SJCRH30 (cell line): ENCODE measurements around the gene ARHGAP44. TPM values are rescaled to one million over a fixed set of nuclear protein-coding genes. Genes with fewer than 3 reads are reported as not detected.
"Not testable (repeated sequence)": the region's sequence is repeated elsewhere in the genome, so short reads cannot be mapped to it uniquely, and the experiment has no call there.

Experiments
- DNase-seq, 2 experiments: peaks; one replicate each; pipeline ENCODE4 v3.0.0-alpha.2; 2015 to 2020
- H3K27ac ChIP-seq: fragments of 250-450 bp; sonication (Bioruptor Pico); 2 replicates; pipeline ENCODE4 v1.5.1; 2020; ENCODE audit warnings: mild to moderate bottlenecking, moderate library complexity
- H3K27me3 ChIP-seq: fragments of 250-450 bp; sonication (Bioruptor Pico); 2 replicates; pipeline ENCODE4 v1.5.1; 2020; ENCODE audit warnings: mild to moderate bottlenecking, moderate library complexity
- H3K36me3 ChIP-seq: fragments of 250-450 bp; sonication (Bioruptor Pico); 2 replicates; pipeline ENCODE4 v1.5.1; 2020; ENCODE audit warnings: mild to moderate bottlenecking, moderate library complexity
- H3K4me1 ChIP-seq: fragments of 250-450 bp; sonication (Bioruptor Pico); 2 replicates; pipeline ENCODE4 v1.5.1; 2020; ENCODE audit warnings: mild to moderate bottlenecking, moderate library complexity
- H3K4me3 ChIP-seq: fragments of 250-450 bp; sonication (Bioruptor Pico); 2 replicates; pipeline ENCODE4 v1.5.1; 2020; ENCODE audit warnings: mild to moderate bottlenecking, moderate library complexity
- H3K9me3 ChIP-seq: fragments of 250-450 bp; sonication (Bioruptor Pico); replicated peaks from 2 replicates; pipeline ENCODE4 v1.5.1; 2020; ENCODE audit warnings: mild to moderate bottlenecking, moderate library complexity
- total RNA-seq: library from RNA; depleted of rRNA; stranded (reverse); fragments of >200 nt; shearing (Covaris generic); gene quantifications from 2 replicates; pipeline ENCODE4 v1.2.3, GENCODE V29; 2014

Gene ARHGAP44
- total RNA-seq, 1 experiment from 2014 or later: 1.6 TPM

DNA sequence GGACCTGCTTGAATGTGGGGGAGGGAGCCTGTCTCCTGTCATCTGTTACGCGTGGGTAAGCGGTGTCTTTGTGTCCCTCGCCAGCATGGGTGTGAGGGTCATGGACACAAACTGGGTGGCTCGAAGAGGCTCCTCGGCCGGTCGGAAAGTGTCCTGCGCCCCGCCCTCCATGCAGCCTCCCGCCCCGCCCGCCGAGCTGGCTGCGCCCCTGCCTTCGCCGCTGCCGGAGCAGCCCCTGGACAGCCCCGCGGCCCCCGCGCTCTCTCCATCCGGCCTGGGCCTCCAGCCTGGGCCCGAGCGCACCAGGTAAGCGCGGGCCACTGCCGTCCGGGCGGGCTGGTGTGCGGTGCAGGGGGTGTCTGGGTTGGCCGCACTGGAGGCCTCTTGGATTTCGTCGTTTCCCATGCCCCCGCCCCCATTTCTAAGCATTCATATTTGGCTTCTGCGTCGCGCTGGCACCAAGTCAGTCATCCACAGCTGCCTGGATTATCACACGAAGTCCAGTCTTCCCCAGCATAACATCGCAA is 184.8 kb downstream of the ARHGAP44 start:
- Histone ChIP-seq H3K4me1 (no peaks in the 10 kb centered on the region), H3K4me3 (no peak overlapping the region), H3K36me3 (no peaks in the 10 kb centered on the region), H3K27ac (no peak overlapping the region), H3K9me3 (no peaks in the 10 kb centered on the region), H3K27me3 (peaks cover 23% of the 10 kb centered on the region; the same call in 1 of the 2 replicates)
- no peak for DNase-seq

DNA sequence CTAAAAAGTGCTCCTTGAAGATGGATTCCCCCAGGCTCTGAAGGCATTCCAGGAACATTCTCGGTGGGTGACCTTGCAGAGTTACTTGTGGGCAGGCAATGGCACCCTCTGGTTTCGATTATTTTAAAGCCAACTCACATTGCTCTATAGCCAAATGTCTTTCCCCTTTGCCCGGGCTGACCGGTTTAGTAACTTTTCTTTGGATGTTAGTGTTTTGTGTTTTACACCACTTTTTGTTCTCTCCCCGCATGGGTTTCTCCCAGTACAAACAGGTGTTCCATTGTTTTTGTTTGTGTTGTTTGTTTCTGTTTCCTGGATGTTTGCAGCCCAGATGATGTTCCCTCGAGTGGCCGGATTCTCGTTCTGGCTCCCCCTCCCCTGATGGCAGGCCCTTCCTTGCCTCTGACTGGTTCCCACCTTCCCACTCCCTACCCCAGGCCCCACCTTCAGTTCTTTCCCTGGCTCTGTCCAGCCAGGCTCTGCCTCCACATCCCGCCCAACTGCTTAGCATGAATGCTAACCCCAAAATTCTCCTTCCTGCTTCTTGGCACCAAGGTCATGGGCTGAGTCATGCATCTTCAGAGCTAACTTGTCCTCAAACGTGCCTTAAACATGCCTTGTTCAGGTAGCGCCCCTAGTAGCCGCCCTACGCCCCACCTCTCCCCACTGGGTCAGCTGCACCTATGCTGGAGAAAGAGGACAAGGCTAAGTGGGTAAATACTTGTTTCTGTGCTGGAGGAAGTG is 187.9 kb downstream of the ARHGAP44 start:
- DNase-seq: no peak
- H3K27me3 ChIP-seq: peaks cover 10% of the 10 kb centered on the region; the same call in 1 of the 2 replicates
- no peaks in the 10 kb centered on the region for H3K9me3 ChIP-seq
- H3K36me3 ChIP-seq: no peaks in the 10 kb centered on the region
- no peak overlapping the region for H3K4me3 ChIP-seq
- no peaks in the 10 kb centered on the region for H3K4me1 ChIP-seq
- H3K27ac ChIP-seq: no peak overlapping the region

DNA sequence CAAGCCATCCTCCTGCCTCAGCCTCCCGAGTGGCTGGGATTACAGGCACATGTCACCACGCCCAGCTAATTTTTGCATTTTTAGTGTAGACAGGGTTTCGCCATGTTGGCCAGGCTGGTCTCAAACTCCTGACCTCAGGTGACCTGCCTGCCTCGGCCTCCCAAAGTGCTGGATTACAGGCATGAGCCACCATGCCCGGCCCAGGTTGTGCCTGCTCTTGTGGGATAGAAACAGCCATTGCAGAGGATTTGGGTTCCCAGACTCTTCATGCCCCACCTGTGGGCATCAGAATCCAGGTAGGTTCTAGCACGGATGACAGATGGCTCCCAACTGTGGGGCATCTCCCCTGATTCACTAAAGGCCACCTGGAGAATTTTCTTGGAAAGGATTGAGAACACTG is 189.5 kb downstream of the ARHGAP44 start:
- H3K27me3 ChIP-seq, H3K27ac ChIP-seq, H3K4me1 ChIP-seq, H3K4me3 ChIP-seq, H3K9me3 ChIP-seq, H3K36me3 ChIP-seq, DNase-seq: not testable (repeated sequence)

DNA sequence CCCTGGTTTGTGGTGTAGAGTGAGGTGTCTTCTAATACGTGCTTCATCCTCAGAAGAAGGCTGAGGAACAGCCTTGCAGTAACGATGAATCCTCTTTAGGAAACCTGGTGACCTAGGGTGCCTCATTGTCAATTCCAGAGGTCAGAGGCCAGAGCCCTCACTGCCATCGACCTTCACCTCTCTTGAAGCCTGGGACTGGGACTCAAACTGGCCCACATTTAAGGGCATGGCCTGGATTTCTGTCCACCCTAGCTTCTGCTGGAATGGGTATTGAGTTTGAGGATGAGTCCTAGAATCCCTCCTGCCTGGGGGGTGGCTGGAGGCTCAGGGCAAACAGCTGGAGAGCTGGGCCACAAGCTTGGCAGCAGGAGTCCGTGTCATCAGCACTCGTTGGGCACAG is 189.9 kb downstream of the ARHGAP44 start:
- Histone ChIP-seq H3K36me3 (no peaks in the 10 kb centered on the region), H3K27ac (no peak overlapping the region), H3K4me3 (no peak overlapping the region), H3K9me3 (no peaks in the 10 kb centered on the region), H3K27me3 (peaks cover 3% of the 10 kb centered on the region), H3K4me1 (no peaks in the 10 kb centered on the region)
- no peak for DNase-seq

DNA sequence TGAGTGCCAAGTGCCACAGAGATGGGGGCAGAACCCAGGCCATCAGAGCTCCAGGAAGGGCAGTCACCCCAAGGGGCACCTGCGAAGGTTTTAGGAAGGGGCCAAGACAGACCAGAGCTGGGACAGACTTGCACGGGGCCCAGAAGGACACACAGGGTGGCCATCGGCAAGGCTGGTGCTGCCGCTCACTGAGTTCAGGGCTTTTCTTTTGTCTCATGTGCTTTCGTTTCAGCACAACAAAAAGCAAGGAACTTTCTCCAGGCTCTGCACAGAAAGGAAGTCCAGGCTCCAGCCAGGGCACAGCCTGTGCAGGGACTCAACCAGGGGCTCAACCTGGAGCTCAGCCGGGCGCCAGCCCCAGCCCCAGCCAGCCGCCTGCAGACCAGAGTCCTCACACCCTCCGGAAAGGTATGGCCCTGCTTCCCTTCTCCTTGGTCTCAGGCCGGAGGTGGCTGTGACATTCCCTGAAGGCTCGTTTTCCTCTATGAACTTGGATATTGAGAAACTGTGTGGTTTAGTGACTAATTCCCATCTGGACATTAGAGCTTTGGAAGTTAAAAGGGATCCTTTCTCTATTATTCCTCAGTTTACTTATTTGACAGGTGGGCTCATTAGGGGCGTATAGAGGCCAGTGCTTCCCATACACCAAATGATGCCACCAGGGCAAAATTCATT is 190.7 kb downstream of the ARHGAP44 start:
- no peaks in the 10 kb centered on the region for H3K36me3 ChIP-seq
- H3K9me3 ChIP-seq: no peaks in the 10 kb centered on the region
- DNase-seq: no peak
- H3K4me1 ChIP-seq: no peaks in the 10 kb centered on the region
- H3K27ac ChIP-seq: no peak overlapping the region
- no peak overlapping the region for H3K4me3 ChIP-seq
- H3K27me3 ChIP-seq: peaks cover 7% of the 10 kb centered on the region

DNA sequence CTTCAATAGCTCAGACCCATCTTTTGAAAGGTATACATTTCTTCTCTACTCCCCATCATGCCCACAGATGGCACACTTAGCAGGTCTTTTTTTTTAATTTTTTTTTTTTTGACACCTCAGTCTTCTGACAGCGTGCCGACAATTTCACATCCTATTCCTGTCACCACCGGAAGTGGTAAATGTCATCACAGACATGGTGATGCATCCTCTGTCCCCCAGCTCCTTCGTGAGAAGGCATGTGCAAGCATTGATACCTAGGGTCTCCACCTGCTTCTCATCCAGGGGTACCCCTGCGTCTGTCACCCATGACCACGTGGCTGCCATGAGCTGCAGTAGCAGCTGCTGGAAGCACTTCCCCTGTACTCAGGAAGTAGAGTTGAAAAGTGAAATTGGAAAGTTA is 192.9 kb downstream of the ARHGAP44 start:
- H3K9me3 ChIP-seq: no peaks in the 10 kb centered on the region
- H3K36me3 ChIP-seq: no peaks in the 10 kb centered on the region
- no peak overlapping the region for H3K27ac ChIP-seq
- H3K27me3 ChIP-seq: peaks cover 5% of the 10 kb centered on the region
- no peak overlapping the region for H3K4me3 ChIP-seq
- 0 out of 2 replicates have a peak, but pooled peaks cover 3% of the 10 kb centered on the region for H3K4me1 ChIP-seq
- DNase-seq: no peak

DNA sequence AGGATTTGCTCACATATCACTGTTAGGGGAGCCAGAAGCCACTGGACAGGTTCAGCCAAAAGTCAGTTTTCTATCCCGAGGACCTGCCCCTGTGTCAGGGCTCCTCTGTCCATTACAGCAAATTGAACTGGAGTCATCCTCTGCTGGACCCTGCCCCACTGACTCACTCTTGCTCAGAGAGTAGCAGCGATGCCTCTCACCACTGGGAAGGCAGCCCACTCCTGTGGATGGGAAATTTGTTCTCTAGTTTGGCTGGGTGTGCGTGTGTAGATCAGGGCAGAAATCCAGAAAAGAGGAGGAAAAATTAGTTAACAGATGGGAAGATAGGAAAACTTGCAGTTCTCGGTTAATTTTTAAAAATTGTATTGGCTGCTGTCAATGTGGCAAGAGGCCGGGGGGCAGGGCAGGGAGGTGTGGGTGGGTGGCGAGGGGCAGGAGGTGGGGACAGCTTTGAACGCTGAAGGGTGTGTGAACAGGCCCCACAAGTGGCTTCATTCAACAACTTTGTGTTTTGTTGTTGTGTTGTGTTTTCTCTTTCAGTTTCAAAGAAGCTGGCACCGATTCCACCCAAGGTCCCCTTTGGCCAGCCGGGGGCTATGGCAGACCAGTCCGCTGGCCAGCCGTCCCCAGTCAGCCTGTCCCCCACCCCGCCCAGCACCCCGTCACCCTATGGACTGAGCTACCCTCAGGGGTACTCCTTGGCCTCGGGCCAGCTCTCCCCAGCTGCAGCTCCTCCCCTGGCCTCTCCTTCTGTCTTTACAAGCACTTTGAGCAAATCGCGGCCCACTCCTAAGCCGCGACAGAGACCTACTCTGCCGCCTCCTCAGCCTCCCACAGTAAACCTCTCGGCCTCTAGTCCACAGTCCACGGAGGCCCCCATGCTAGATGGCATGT is 194.9 kb downstream of the ARHGAP44 start:
- H3K27ac ChIP-seq: no peak overlapping the region
- H3K4me3 ChIP-seq: no peak overlapping the region
- no peak for DNase-seq
- H3K9me3 ChIP-seq: no peaks in the 10 kb centered on the region
- 0 out of 2 replicates have a peak, but pooled peaks cover 3% of the 10 kb centered on the region for H3K4me1 ChIP-seq
- peaks cover 5% of the 10 kb centered on the region for H3K27me3 ChIP-seq
- H3K36me3 ChIP-seq: no peaks in the 10 kb centered on the region

DNA sequence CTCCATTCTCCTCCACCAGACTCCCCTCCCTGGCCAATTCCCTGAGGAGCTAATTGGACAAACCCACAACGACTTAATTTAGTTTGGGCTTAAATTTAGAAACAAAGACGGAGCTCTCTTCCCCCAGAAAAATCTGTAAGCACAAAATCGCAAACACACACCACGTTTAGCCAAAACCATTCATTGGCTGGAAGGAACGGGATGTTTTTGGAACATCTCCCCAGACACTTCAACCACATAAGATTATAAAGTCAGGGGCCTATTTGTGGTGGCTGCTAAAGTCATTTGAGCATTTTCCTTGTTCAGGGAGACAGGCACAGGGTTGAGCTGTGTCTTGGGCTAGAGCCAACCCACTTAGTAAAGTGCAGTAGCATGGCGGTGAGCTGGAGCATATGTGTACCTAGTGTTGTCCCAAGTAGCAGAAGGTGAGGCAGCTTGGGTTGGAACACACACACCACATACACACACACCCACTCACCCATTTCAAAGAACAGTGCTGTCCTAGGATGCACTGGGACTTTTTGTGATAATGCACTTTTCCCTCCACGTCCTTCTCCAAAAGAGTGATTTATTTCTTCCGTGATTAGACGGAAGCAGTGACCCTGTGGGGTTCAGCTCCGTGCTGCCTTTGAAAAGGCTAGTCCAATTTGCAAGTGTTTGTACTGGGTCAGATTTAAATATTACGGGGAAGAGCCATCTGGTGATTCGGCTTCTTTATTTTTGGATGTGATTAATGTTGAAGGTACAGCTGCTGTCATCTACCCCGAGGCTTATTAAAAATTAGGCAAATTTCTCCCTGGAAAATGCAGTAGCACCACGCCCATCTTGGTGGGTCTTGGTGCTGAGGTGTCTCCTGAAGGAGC is 196.4 kb downstream of the ARHGAP44 start:
- Histone ChIP-seq H3K27ac (no peak overlapping the region), H3K4me1 (0 out of 2 replicates have a peak, but pooled peaks cover 3% of the 10 kb centered on the region), H3K27me3 (peaks cover 5% of the 10 kb centered on the region), H3K4me3 (no peak overlapping the region), H3K36me3 (peaks cover 8% of the 10 kb centered on the region), H3K9me3 (no peaks in the 10 kb centered on the region)
- DNase-seq: no peak

DNA sequence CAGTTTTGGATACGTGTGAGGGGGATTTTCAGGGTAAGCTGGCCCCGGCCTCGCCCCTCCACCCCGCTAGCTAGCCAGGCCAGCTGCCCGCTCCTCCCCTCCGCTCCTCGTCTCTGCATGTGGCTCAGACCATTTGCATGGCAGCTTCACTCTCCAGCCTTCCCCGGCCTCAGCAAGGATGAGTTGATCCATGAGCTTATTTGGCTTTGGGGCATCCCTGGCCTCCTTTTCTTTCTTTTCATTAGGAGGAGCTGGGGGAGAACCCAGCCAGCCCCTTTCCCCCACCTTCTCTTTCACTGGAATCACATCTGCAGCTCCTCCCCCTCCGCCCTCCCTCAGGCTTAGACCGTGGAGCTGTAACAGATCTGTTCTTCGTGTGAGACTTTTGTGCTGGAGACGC is 197.8 kb downstream of the ARHGAP44 start:
- Histone ChIP-seq H3K4me3 (no peak overlapping the region), H3K4me1 (0 out of 2 replicates have a peak, but pooled peaks cover 3% of the 10 kb centered on the region), H3K36me3 (peaks cover 23% of the 10 kb centered on the region), H3K27ac (no peak overlapping the region), H3K27me3 (peaks cover 5% of the 10 kb centered on the region), H3K9me3 (no peaks in the 10 kb centered on the region)
- DNase-seq: no peak

DNA sequence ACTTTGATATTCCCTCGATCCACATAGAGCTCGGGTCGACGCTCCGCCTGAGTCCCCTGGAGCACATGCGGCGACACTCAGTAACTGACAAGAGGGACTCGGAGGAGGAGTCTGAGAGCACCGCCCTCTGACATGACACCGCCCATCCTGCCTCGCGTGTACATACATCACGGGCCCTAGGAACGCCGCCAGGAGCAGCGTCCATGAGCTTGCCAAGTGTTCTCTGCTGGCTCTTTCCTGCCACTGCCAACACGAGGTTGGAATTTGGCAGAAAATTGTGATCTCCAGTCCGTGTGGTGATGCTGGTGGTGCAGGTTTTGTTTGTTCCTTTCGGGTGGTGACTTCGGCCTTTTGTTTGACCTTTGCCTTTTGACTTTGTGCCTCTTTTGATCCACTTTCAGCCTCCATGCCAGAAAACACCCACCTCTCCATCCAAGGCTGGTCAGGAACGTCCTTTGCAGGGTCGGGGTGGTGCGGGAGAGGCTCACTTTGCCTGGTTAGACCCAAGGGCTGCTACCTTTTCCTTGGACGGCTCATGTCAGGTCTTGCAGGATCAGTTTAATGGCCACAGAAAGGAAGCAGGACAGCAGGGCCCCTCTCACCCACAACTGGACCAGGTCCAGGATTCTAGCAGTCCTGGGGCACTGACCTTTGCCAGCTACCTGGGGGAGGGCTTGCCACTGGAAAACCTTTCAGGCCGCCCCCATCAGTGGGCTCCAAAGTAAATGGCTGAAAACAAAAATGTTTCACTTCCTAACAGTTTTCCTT is 200.9 kb downstream of the ARHGAP44 start:
- no peak overlapping the region for H3K4me3 ChIP-seq
- H3K4me1 ChIP-seq: 0 out of 2 replicates have a peak, but pooled peaks cover 3% of the 10 kb centered on the region
- no peak overlapping the region for H3K27ac ChIP-seq
- DNase-seq: no peak
- H3K36me3 ChIP-seq: peaks cover 54% of the 10 kb centered on the region
- no peaks in the 10 kb centered on the region for H3K9me3 ChIP-seq
- H3K27me3 ChIP-seq: no peaks in the 10 kb centered on the region; the same call in 1 of the 2 replicates

DNA sequence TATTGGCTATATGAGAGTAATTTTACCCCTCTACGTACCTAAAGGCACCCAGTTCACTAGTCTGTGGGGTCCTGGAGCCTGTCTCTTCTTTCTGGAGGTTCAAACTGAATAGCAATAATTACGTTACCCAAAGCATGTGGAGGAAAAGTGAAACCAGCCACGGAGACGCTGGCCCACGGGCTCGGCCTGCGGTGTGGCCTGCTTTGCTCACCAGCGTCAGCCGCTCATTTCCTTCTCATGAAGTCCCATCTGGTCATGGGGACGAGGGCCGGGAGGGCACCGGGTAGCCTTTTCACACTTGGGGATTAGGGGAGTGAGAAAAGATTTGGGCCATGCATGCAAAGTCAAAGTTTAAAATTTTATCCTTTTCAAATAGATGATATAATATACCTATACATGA is 201.6 kb downstream of the ARHGAP44 start:
- H3K4me1 ChIP-seq: 0 out of 2 replicates have a peak, but pooled peaks cover under 1% of the 10 kb centered on the region
- H3K36me3 ChIP-seq: peaks cover 61% of the 10 kb centered on the region
- DNase-seq: no peak
- H3K27ac ChIP-seq: no peak overlapping the region
- H3K4me3 ChIP-seq: no peak overlapping the region
- no peaks in the 10 kb centered on the region for H3K9me3 ChIP-seq
- no peaks in the 10 kb centered on the region; the same call in 1 of the 2 replicates for H3K27me3 ChIP-seq

DNA sequence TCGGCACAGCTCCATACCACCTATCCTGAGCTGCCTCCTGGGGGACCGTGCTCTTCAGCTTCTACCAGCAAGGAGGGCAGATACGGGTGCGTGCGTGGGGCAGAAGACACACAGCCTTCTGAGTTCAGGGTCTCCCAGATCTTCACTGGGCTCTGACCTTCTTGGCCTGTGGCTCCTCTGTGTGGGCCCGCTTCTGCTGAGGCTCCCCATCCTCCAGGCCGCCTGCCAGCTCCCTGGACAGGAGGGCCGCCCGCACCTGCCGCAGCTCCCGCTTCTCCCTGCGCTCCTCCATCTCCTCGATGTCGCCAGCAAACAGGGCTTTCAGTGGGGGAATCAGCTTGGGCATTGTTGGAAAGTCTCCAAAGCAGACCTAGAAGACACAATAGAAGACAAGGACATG is 203.4 kb downstream of the ARHGAP44 start:
- no peak overlapping the region for H3K4me3 ChIP-seq
- peaks cover 77% of the 10 kb centered on the region for H3K36me3 ChIP-seq
- no peaks in the 10 kb centered on the region for H3K9me3 ChIP-seq
- H3K27me3 ChIP-seq: no peaks in the 10 kb centered on the region
- H3K4me1 ChIP-seq: no peaks in the 10 kb centered on the region
- H3K27ac ChIP-seq: no peak overlapping the region
- DNase-seq: no peak

DNA sequence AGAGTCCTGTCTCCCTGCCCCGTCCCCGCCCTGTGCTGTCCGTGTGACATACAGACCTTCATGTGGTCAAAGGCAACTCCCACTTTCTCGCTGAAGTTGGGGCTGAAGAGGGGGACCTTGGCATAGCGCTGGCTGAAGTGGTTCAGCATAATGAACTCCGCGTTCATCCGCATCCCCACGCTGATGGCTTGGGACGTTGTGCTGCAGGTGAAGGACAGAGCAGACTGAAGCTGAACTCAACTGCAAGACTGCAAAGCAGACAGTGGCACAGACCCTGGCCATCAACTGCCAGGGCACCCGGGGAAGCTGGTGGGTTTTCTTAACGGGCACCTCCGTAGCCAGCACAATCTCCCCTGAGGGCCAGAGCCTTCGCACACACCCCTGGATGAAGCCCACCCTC is 204.3 kb downstream of the ARHGAP44 start:
- no peak for DNase-seq
- Histone ChIP-seq H3K27me3 (no peaks in the 10 kb centered on the region), H3K36me3 (peaks cover 87% of the 10 kb centered on the region), H3K27ac (no peak overlapping the region), H3K4me1 (no peaks in the 10 kb centered on the region), H3K4me3 (no peak overlapping the region), H3K9me3 (no peaks in the 10 kb centered on the region)
